DOHH2 (cell line): ENCODE data around the gene PIGN.

Experiments used
- H3F3A ChIP-seq: fragments of 200-600 bp; sonication (generic), shearing (Covaris generic); 2 replicates; pipeline ENCODE4 v1.6.0; 2016; ENCODE audit warnings: antibody characterized with exemption, mild to moderate bottlenecking; ENCODE audit not compliant: control insufficient read depth, insufficient read depth
- H3K27ac ChIP-seq: fragments of 200-600 bp; sonication (generic); 2 replicates; pipeline ENCODE4 v1.5.1; 2014; ENCODE audit warnings: low read depth, mild to moderate bottlenecking, low read length, moderate library complexity
- H3K27me3 ChIP-seq: fragments of 200-600 bp; sonication (generic); 2 replicates; pipeline ENCODE4 v1.6.1; 2014; ENCODE audit warnings: mild to moderate bottlenecking, low read length, mixed read lengths; ENCODE audit not compliant: control insufficient read depth
- H3K36me3 ChIP-seq: fragments of 200-600 bp; sonication (generic); 2 replicates; pipeline ENCODE4 v1.6.1; 2014; ENCODE audit warnings: mild to moderate bottlenecking, low read length, moderate library complexity, mixed read lengths; ENCODE audit not compliant: control insufficient read depth
- H3K4me1 ChIP-seq: fragments of 200-600 bp; sonication (generic); 2 replicates; pipeline ENCODE4 v1.6.1; 2014; ENCODE audit warnings: mild to moderate bottlenecking, low read length, mixed read lengths; ENCODE audit not compliant: control insufficient read depth
- H3K4me2 ChIP-seq: fragments of 200-600 bp; sonication (generic); 2 replicates; pipeline ENCODE4 v1.6.0; 2014; ENCODE audit warnings: mild to moderate bottlenecking, low read length, moderate library complexity
- H3K4me3 ChIP-seq: fragments of 200-600 bp; sonication (generic); 2 replicates; pipeline ENCODE4 v1.5.1; 2014; ENCODE audit warnings: mild to moderate bottlenecking, low read length, mixed read lengths
- H3K79me2 ChIP-seq: fragments of 200-600 bp; sonication (generic); 2 replicates; pipeline ENCODE4 v1.6.1; 2014; ENCODE audit warnings: mild to moderate bottlenecking, low read length, mixed read lengths; ENCODE audit not compliant: control insufficient read depth
- H3K9me2 ChIP-seq: fragments of 200-600 bp; sonication (generic); replicated peaks from 2 replicates; pipeline ENCODE4 v1.6.1; 2014; ENCODE audit warnings: mild to moderate bottlenecking, low read length, mixed read lengths; ENCODE audit not compliant: control insufficient read depth
- H3K9me3 ChIP-seq: fragments of 200-600 bp; sonication (generic); 2 replicates; pipeline ENCODE4 v1.6.1; 2014; ENCODE audit warnings: antibody characterized with exemption, low read length, mixed read lengths; ENCODE audit not compliant: control insufficient read depth, insufficient read depth
- H4K20me1 ChIP-seq: fragments of 200-600 bp; sonication (generic); 2 replicates; pipeline ENCODE4 v1.6.0; 2014; ENCODE audit warnings: low read depth, mild to moderate bottlenecking, antibody characterized with exemption, low read length, moderate library complexity; ENCODE audit not compliant: control insufficient read depth, insufficient read depth
- EZH2phosphoT487 ChIP-seq: fragments of 200-600 bp; sonication (generic); IDR thresholded peaks from 2 replicates; pipeline ENCODE4 v1.6.1; 2017; ENCODE audit warnings: borderline replicate concordance, mild to moderate bottlenecking, antibody characterized with exemption, low read length, moderate library complexity, mixed read lengths
- TF ChIP-seq, protein P1 (sequence below): fragments of 200-600 bp; sonication (generic); IDR thresholded peaks from one replicate; pipeline ENCODE4 v1.5.1; 2014; ENCODE audit warnings: antibody characterized with exemption, mild to moderate bottlenecking, low read depth, low read length; ENCODE audit not compliant: poor library complexity, severe bottlenecking

PIGN gene

GRCh38 chr18:62097698-62098097, 89.2 kb downstream of the PIGN start:
- Histone ChIP-seq H3K4me3 (no peak overlapping the region), H3K4me2 (no peak overlapping the region), H3K27me3 (no peaks in the 10 kb centered on the region), H3K4me1 (no peaks in the 10 kb centered on the region), H3K79me2 (no peaks in the 10 kb centered on the region), H3K36me3 (peaks cover 16% of the 10 kb centered on the region), H3K27ac (no peak overlapping the region), H4K20me1 (no peaks in the 10 kb centered on the region), H3K9me3 (no peaks in the 10 kb centered on the region), H3F3A (no peaks in the 10 kb centered on the region), H3K9me2 (no peaks in the 10 kb centered on the region)
- no peak for TF ChIP-seq EZH2phosphoT487
- TF ChIP-seq, protein P1, sequence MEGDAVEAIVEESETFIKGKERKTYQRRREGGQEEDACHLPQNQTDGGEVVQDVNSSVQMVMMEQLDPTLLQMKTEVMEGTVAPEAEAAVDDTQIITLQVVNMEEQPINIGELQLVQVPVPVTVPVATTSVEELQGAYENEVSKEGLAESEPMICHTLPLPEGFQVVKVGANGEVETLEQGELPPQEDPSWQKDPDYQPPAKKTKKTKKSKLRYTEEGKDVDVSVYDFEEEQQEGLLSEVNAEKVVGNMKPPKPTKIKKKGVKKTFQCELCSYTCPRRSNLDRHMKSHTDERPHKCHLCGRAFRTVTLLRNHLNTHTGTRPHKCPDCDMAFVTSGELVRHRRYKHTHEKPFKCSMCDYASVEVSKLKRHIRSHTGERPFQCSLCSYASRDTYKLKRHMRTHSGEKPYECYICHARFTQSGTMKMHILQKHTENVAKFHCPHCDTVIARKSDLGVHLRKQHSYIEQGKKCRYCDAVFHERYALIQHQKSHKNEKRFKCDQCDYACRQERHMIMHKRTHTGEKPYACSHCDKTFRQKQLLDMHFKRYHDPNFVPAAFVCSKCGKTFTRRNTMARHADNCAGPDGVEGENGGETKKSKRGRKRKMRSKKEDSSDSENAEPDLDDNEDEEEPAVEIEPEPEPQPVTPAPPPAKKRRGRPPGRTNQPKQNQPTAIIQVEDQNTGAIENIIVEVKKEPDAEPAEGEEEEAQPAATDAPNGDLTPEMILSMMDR, result no peak

- TF ChIP-seq EZH2phosphoT487, result no peak
- TF ChIP-seq, protein P1, result no peak
- no peak overlapping the region for H3K4me3 ChIP-seq
- H3K36me3 ChIP-seq, result peaks cover 9% of the 10 kb centered on the region; the same call in 1 of the 2 replicates
- no peaks in the 10 kb centered on the region for H3K4me1 ChIP-seq
- H3K9me3 ChIP-seq, result no peaks in the 10 kb centered on the region
- no peaks in the 10 kb centered on the region for H3K27me3 ChIP-seq
- no peaks in the 10 kb centered on the region for H3F3A ChIP-seq
- H3K4me2 ChIP-seq, result no peak overlapping the region
- no peaks in the 10 kb centered on the region for H3K9me2 ChIP-seq
- H4K20me1 ChIP-seq, result no peaks in the 10 kb centered on the region
- no peaks in the 10 kb centered on the region for H3K79me2 ChIP-seq
- no peak overlapping the region for H3K27ac ChIP-seq
Measured at GRCh38 chr18:62091487-62092120, 95.3 kb downstream of the PIGN start.

DNA sequence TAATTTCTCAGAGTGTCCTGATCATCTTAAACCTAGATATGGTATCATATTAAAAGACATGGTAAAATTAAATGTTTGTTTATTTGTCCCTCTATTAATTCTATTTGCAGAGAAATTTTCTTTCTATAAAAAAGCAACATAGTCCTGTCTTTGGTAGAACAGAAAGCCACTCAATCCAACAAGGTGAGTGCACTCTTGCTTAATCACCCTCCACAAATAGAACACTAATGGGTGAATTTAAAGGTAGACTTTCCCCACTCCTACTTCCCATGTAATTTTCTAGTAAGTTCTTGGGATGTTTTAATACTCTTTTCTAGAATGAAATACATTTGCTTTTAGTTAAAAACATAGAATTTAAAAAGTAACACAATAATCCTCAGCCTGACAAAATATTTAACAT, 97.7 kb downstream of the PIGN start:
- H3K27ac ChIP-seq, result no peak overlapping the region
- H3K79me2 ChIP-seq, result no peaks in the 10 kb centered on the region
- H3K4me2 ChIP-seq, result no peak overlapping the region
- no peaks in the 10 kb centered on the region for H3F3A ChIP-seq
- no peaks in the 10 kb centered on the region for H4K20me1 ChIP-seq
- no peak for TF ChIP-seq EZH2phosphoT487
- TF ChIP-seq, protein P1, result no peak
- H3K36me3 ChIP-seq, result peaks cover 9% of the 10 kb centered on the region; the same call in 1 of the 2 replicates
- no peaks in the 10 kb centered on the region for H3K27me3 ChIP-seq
- no peaks in the 10 kb centered on the region for H3K4me1 ChIP-seq
- H3K9me2 ChIP-seq, result no peaks in the 10 kb centered on the region
- no peak overlapping the region for H3K4me3 ChIP-seq
- H3K9me3 ChIP-seq, result no peaks in the 10 kb centered on the region
